HT1080 (cell line): Measurements from ENCODE around the gene SYNE1. TPM values are rescaled to one million over a fixed set of nuclear protein-coding genes. Genes with fewer than 3 reads are reported as not detected.

Experiments used
- DNase-seq: peaks from one replicate; pipeline ENCODE4 v3.0.0-alpha.2; 2015; ENCODE audit warnings: low read depth
- total RNA-seq: library from RNA; depleted of rRNA; stranded (reverse); fragments of >200 nt; shearing (Covaris generic); gene quantifications from 2 replicates; pipeline ENCODE4 v1.2.3, GENCODE V29; 2014

Gene SYNE1
- total RNA-seq, 1 experiment from 2014 or later = 20.8 TPM

GRCh38 chr6:152117156-152118133 lies 519.7 kb downstream of the SYNE1 start:
- no peak for DNase-seq

GRCh38 chr6:152112491-152113261 lies 524.5 kb downstream of the SYNE1 start:
- no peak for DNase-seq

- DNase-seq = no peak
These were observed 526.0 kb downstream of the SYNE1 start for GRCh38 chr6:152110886-152111820.

- no peak for DNase-seq
These were observed 529.2 kb downstream of the SYNE1 start for GRCh38 chr6:152107973-152108372.

GRCh38 chr6:152100183-152100618 lies 537.0 kb downstream of the SYNE1 start:
- DNase-seq = peak; percentile 74

GRCh38 chr6:152099446-152100182 lies 537.5 kb downstream of the SYNE1 start:
- no peak for DNase-seq

GRCh38 chr6:152098683-152099082 lies 538.5 kb downstream of the SYNE1 start:
- no peak for DNase-seq

GRCh38 chr6:152096863-152097496 lies 540.2 kb downstream of the SYNE1 start:
- DNase-seq = peak; percentile 74

GRCh38 chr6:152094992-152095592 lies 542.1 kb downstream of the SYNE1 start:
- DNase-seq = peak; percentile 99

GRCh38 chr6:152094276-152094675 lies 542.9 kb downstream of the SYNE1 start:
- DNase-seq = no peak

- no peak for DNase-seq
These were observed 543.5 kb downstream of the SYNE1 start for GRCh38 chr6:152093711-152094110.

GRCh38 chr6:152091851-152092341 lies 545.3 kb downstream of the SYNE1 start:
- peak; percentile 58 for DNase-seq

GRCh38 chr6:152091201-152091600 lies 546.0 kb downstream of the SYNE1 start:
- DNase-seq = no peak

- DNase-seq = peak; percentile 63
These were observed 547.2 kb downstream of the SYNE1 start for GRCh38 chr6:152089992-152090391.

- DNase-seq = no peak
These were observed 549.5 kb downstream of the SYNE1 start for GRCh38 chr6:152087701-152088100.

- DNase-seq = peak; percentile 64
These were observed 550.1 kb downstream of the SYNE1 start for GRCh38 chr6:152087096-152087495.

GRCh38 chr6:152086223-152086873 lies 550.8 kb downstream of the SYNE1 start:
- DNase-seq = no peak

GRCh38 chr6:152085451-152085921 lies 551.7 kb downstream of the SYNE1 start:
- DNase-seq = peak; percentile 89
